HepG2 (cell line): ENCODE data around the gene ZNF524. TPM values are rescaled to one million over a fixed set of nuclear protein-coding genes. Genes with fewer than 3 reads are reported as not detected.

Source experiments
- ASH2L ChIP-seq: fragments of 300-600, 200-600 bp; sonication (generic); IDR thresholded peaks from 2 replicates; pipeline ENCODE4 v1.7.0; 2017; ENCODE audit warnings: low read depth, mild to moderate bottlenecking, moderate library complexity, mixed read lengths, low read length; ENCODE audit not compliant: insufficient read length
- ETS1 ChIP-seq: sonication (generic); formaldehyde crosslinking; IDR thresholded peaks from 2 replicates; pipeline ENCODE4 v1.4.0; 2020; ENCODE audit warnings: missing genetic modification reagents
- HNRNPLL ChIP-seq: fragments of 200-400 bp; formaldehyde crosslinking; IDR thresholded peaks from 2 replicates; pipeline ENCODE4 v1.6.1; 2017; ENCODE audit warnings: mild to moderate bottlenecking, low read depth, low read length; ENCODE audit not compliant: poor library complexity, severe bottlenecking
- KLF12 ChIP-seq: sonication (generic); formaldehyde crosslinking; IDR thresholded peaks from 2 replicates; pipeline ENCODE4 v1.4.0; 2020; ENCODE audit warnings: missing genetic modification reagents, borderline replicate concordance
- KMT2A ChIP-seq: sonication (generic); formaldehyde crosslinking; IDR thresholded peaks from 2 replicates; pipeline ENCODE4 v1.4.0; 2020; ENCODE audit warnings: missing genetic modification reagents
- LCORL ChIP-seq, 2 experiments: fragments of 450-650 bp in 1 of 2; sonication (generic) in 1 of 2; formaldehyde crosslinking in 1 of 2; IDR thresholded peaks; 2 replicates each; pipeline versions ENCODE4 v1.5.0 to v1.6.1; 2017 to 2020; ENCODE audit warnings: antibody characterized with exemption in 1 of 2, missing genetic modification reagents in 1 of 2
- MAZ ChIP-seq, 2 experiments: sonication (generic) in 1 of 2; formaldehyde crosslinking in 1 of 2; IDR thresholded peaks; 2 replicates each; pipeline versions ENCODE4 v1.5.0 to v1.6.1; 2012 to 2020; ENCODE audit warnings: low read depth in 2 of 2, mild to moderate bottlenecking in 2 of 2, borderline replicate concordance in 1 of 2, improper control_type of control experiment in 1 of 2, low read length in 1 of 2, missing genetic modification reagents in 1 of 2, moderate library complexity in 1 of 2
- MIER2 ChIP-seq: IDR thresholded peaks from 2 replicates; pipeline ENCODE4 v1.6.1; 2016; ENCODE audit warnings: missing biosample characterization, missing genetic modification reagents
- NFRKB ChIP-seq: fragments of 450-650 bp; IDR thresholded peaks from 2 replicates; pipeline ENCODE4 v1.6.1; 2017
- NPAS2 ChIP-seq: sonication (generic); formaldehyde crosslinking; IDR thresholded peaks from 2 replicates; pipeline ENCODE4 v1.8.0; 2022; ENCODE audit warnings: mild to moderate bottlenecking, missing genetic modification reagents, borderline replicate concordance
- PHF5A ChIP-seq: IDR thresholded peaks from one replicate; pipeline ENCODE4 v1.6.1; 2018; ENCODE audit warnings: low read depth, missing genetic modification reagents; ENCODE audit not compliant: unreplicated experiment
- POLR2AphosphoS2 ChIP-seq: IDR thresholded peaks from 2 replicates; pipeline ENCODE4 v1.6.1; 2011; ENCODE audit warnings: low read depth, low read length, improper control_type of control experiment
- RELA ChIP-seq: sonication (generic); formaldehyde crosslinking; IDR thresholded peaks from 2 replicates; pipeline ENCODE4 v1.4.0; 2020; ENCODE audit warnings: missing genetic modification reagents
- RNF219 ChIP-seq: sonication (generic); formaldehyde crosslinking; IDR thresholded peaks from 2 replicates; pipeline ENCODE4 v1.5.0; 2020; ENCODE audit warnings: mild to moderate bottlenecking, missing genetic modification reagents
- SALL2 ChIP-seq: sonication (generic); formaldehyde crosslinking; IDR thresholded peaks from 2 replicates; pipeline ENCODE4 v1.8.1; 2023; ENCODE audit warnings: mild to moderate bottlenecking, missing genetic modification reagents, inconsistent platforms
- SIN3A ChIP-seq: IDR thresholded peaks from 2 replicates; pipeline ENCODE4 v1.6.1; 2011; ENCODE audit warnings: low read depth, mild to moderate bottlenecking, control low read depth, low read length, borderline replicate concordance
- ZBTB1 ChIP-seq: sonication (generic); formaldehyde crosslinking; IDR thresholded peaks from 2 replicates; pipeline ENCODE4 v1.4.0; 2020; ENCODE audit warnings: missing genetic modification reagents, borderline replicate concordance
- ZNF281 ChIP-seq: sonication (generic); formaldehyde crosslinking; IDR thresholded peaks from 2 replicates; pipeline ENCODE4 v1.4.0; 2020; ENCODE audit warnings: missing genetic modification reagents, borderline replicate concordance
- ZNF3 ChIP-seq: IDR thresholded peaks from 2 replicates; pipeline ENCODE4 v1.7.0; 2017; ENCODE audit warnings: inconsistent platforms
- ZNF674 ChIP-seq: sonication (generic); formaldehyde crosslinking; IDR thresholded peaks from 2 replicates; pipeline ENCODE4 v1.5.0; 2020; ENCODE audit warnings: low read depth, mild to moderate bottlenecking, missing genetic modification reagents
- ZNF740 ChIP-seq: sonication (generic); formaldehyde crosslinking; IDR thresholded peaks from 2 replicates; pipeline ENCODE4 v1.4.0; 2020; ENCODE audit warnings: missing genetic modification reagents
- ZSCAN22 ChIP-seq: sonication (generic); formaldehyde crosslinking; IDR thresholded peaks from 2 replicates; pipeline ENCODE4 v1.4.0; 2020; ENCODE audit warnings: mild to moderate bottlenecking, missing genetic modification reagents
- polyA plus RNA-seq, 8 experiments: library from polyadenylated mRNA; depleted of rRNA in 3 of 8; stranded (reverse) in 7 of 8; unstranded in 1 of 8; fragments of >200 nt; fragmentation: Illumina TruSeq in 4 of 8; extraction: Trizol in 4 of 8; gene quantifications; 2 replicates each; pipeline versions ENCODE4 v1.2.1 to v1.2.3, GENCODE V29; 2011 to 2016; ENCODE audit warnings: low read depth in 4 of 8, missing spikeins in 1 of 8, mixed read lengths in 1 of 8; ENCODE audit not compliant: insufficient read depth in 1 of 8
- total RNA-seq, 5 experiments: library from RNA; depleted of rRNA; stranded (reverse); fragments of >200 nt; fragmentation: Illumina TruSeq; extraction: Trizol; gene quantifications; 2 replicates each; pipeline ENCODE4 v1.2.3, GENCODE V29; 2016; ENCODE audit warnings: low read depth in 1 of 5

ZNF524 gene
- total and polyA plus RNA-seq, 2 of the 13 experiments (the other 11 are each of a cell fraction or from before 2014, with no cell fraction given), result 3.2 to 4.6 TPM

GRCh38 chr19:55580628-55581144 lies 19.4 kb upstream of the ZNF524 start, which contains the start of gene ZNF579 (continued):
- TF ChIP-seq RNF219, result no peak
- TF ChIP-seq PHF5A, result peak; percentile 36
- no peak for TF ChIP-seq POLR2AphosphoS2
- TF ChIP-seq ETS1 (CRISPR knock-in tag), result 0 out of 2 replicates have a peak, but pooled peaks have one; percentile 34
- TF ChIP-seq ZNF740 (CRISPR knock-in tag), result peak; percentile 85; the same call in 1 of the 2 replicates
- 0 out of 2 replicates have a peak, but pooled peaks have one; percentile 58 for TF ChIP-seq ZSCAN22 (CRISPR knock-in tag)
- peak; percentile 91 for TF ChIP-seq MAZ (IDR thresholded peaks at IDR 0.05; ENCODE audit: borderline replicate concordance, low read depth, low read length)
- TF ChIP-seq MAZ (CRISPR knock-in tag; IDR thresholded peaks at IDR 0.05; ENCODE audit: low read depth), result peak; percentile 92
- TF ChIP-seq NPAS2 (CRISPR knock-in tag), result no peak
- peak; percentile 81; the same call in 1 of the 2 replicates for TF ChIP-seq SIN3A
- TF ChIP-seq ZNF3 (CRISPR knock-in tag), result no peak
- no peak for TF ChIP-seq ZNF674
- TF ChIP-seq ASH2L, result peak; percentile 62
- TF ChIP-seq LCORL (IDR thresholded peaks at IDR 0.05), result no peak
- peak; percentile 10; the same call in 1 of the 2 replicates for TF ChIP-seq LCORL (CRISPR knock-in tag; IDR thresholded peaks at IDR 0.05)
- 0 out of 2 replicates have a peak, but pooled peaks have one; percentile 16 for TF ChIP-seq SALL2 (CRISPR knock-in tag)
- TF ChIP-seq NFRKB, result no peak
- 0 out of 2 replicates have a peak, but pooled peaks have one; percentile 41 for TF ChIP-seq KMT2A (CRISPR knock-in tag)
- TF ChIP-seq RELA, result no peak
- TF ChIP-seq ZNF281, result peak; percentile 75; the same call in 1 of the 2 replicates
- TF ChIP-seq ZBTB1 (CRISPR knock-in tag), result no peak
- no peak for TF ChIP-seq HNRNPLL
- TF ChIP-seq KLF12, result 0 out of 2 replicates have a peak, but pooled peaks have one; percentile 15
- TF ChIP-seq MIER2 (CRISPR knock-in tag), result peak; percentile 84
